GM12874 (cell line): Measurements from ENCODE around the gene PASK.
A peak's percentile ranks its signal among the peaks of the same experiment; 100 is the strongest.

Source experiments
- TF ChIP-seq, protein P1 (sequence below): IDR thresholded peaks from 2 replicates; pipeline ENCODE4 v1.5.1; 2011; ENCODE audit warnings: low read depth, mild to moderate bottlenecking, control low read depth, low read length, moderate library complexity; ENCODE audit not compliant: insufficient read depth

PASK gene

DNA sequence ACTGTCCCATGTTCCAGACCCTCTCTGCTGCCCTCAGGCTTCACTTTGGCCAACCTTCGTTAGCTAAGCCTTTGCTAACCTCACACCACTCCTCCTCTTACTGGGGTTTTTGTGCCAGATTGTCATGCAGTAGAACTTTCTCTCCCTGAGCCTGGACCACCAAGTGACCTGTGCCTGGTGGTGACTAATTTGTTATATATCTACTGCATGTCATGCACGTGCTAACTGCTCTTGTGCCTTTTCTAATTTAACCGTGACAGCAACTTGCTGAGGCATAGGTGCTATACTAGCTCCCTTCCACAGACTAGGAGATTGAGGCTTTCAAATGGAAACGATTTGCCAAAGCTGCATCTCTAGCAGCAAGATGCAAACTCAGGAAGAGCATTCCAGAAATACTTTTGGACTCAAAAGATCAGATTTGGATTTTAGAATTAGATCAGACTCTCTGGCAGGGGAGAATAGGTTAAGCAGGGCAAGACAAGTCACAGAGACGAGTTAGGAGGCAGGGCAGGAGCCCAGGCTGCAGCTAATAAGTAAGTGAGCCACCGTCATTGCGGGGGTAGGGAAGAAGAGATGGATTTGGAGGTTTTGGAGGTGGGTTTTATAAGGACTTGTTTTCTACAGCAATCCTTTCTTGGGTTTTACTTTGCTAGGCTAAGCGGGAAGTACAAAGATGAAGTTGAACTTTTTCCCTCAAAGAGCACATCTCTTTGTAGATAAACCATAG lies 2.8 kb upstream of the PASK start:
- TF ChIP-seq, protein P1, sequence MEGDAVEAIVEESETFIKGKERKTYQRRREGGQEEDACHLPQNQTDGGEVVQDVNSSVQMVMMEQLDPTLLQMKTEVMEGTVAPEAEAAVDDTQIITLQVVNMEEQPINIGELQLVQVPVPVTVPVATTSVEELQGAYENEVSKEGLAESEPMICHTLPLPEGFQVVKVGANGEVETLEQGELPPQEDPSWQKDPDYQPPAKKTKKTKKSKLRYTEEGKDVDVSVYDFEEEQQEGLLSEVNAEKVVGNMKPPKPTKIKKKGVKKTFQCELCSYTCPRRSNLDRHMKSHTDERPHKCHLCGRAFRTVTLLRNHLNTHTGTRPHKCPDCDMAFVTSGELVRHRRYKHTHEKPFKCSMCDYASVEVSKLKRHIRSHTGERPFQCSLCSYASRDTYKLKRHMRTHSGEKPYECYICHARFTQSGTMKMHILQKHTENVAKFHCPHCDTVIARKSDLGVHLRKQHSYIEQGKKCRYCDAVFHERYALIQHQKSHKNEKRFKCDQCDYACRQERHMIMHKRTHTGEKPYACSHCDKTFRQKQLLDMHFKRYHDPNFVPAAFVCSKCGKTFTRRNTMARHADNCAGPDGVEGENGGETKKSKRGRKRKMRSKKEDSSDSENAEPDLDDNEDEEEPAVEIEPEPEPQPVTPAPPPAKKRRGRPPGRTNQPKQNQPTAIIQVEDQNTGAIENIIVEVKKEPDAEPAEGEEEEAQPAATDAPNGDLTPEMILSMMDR, result no peak

DNA sequence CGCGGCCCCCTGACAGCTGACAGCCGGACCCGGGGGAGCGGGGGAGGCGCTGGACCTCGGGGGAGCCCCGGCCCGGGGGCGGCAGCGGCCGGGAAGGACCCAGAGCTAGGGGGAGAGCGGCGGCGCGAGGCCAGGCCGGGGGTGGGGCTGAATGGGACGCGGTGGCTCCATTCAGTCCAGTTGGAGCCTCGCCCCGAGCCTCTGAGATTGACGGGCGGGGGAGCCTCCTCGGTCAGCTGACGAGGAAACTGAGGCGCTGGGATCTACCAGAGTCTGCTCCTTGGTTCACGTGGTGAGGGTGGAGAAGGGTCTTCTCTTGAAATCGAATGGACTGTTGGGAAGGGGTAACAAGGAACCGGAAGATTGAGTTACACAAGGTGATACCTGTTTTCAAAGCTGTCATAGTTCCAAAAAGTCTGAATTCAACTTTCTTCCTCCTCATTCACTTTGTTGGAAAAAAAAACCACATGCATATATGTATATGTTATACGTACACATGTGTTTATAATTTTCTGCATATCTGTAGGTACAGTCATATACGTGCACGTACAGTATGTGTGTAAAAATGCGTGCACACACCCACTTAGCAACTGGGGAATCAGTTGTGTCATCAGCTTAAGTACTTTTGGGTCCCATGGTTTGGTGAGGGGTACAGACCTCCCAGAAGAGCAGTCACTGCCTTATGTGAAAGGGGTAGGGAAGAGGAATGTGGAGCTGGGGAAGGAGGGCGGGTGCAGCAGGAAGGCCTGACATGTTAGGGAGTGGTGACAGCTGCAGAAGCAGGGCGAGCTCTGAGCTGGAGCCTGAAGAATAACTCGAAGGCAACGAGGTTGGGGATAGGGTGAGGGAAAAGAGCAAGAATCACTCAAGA lies 1.6 kb upstream of the PASK start:
- TF ChIP-seq, protein P1, result no peak

DNA sequence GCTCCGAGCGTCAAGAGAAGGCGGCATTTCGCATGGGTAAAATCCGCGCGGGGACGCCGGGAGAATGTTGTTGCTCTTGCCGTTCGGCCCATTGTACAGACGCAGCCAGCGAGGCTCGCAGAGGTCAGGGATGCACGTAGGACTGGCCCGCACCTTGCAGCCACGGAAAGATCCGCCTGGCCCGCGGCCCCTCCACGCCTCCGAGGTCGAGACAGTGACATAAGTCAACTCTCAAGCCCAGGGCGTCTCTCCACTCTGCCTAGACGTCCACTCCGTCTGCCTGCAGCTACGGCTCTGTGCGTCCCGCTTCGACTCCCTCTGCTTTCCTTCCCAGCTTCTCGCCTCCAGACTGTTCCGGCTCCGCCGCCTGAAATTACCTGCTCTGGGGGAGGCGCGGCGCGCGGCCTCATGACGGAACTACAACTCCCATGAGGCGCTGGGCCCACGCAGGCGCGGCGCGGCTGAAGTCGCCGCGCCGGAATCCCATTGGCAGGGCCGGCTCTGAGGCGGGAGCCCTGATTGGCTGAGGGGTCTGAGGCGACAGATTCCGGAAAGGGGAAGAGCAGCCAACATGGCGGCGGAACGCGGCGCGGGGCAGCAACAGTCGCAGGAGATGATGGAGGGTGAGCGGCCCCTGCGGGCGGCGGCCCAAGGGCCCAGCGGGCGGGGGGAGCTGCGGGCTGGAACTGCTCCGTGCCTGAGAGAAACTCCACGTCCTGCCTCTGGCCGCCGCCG lies 820 bp upstream of the PASK start, which contains the start of gene PPP1R7:
Gene PPP1R7, plus strand, starts transcription at position 543 of the 735 bp plus-strand sequence. Its CDS starts 29 bp downstream, at position 572.
- TF ChIP-seq, protein P1, result peak; percentile 60

DNA sequence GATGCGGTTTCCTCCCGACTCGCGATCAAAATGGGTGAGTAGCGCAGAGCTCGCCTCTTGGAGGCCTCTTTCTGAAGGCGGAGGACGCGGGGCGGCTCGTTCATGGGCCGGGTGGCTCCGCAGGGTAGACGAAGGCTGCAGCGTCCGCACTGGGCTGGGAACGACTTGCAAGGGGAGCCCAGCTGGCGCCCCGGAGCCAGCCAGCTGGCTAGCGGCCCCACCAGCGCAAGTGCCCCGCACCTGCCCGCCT lies 328 bp upstream of the PASK start:
- TF ChIP-seq, protein P1, result no peak

DNA sequence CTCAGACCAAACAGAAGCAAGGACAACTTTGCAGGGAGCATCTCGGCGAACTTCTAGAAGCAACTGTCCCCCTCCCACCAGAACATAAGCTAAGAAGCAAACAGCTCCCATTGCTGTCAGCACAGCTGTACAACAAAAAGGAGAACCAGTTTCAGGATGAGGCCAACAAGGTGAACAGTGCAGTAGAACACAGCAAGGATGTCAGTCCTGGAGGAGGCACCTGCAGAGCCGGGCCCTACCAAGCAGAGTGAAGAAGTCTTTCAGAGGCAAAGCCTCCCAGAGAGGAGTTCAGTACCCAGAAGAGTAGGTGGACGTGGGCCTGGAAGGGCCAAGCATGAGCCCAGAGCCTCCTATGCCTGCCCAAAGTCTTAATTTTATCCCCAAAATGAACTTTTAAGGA lies 1.0 kb downstream of the PASK start:
- TF ChIP-seq, protein P1, result no peak

DNA sequence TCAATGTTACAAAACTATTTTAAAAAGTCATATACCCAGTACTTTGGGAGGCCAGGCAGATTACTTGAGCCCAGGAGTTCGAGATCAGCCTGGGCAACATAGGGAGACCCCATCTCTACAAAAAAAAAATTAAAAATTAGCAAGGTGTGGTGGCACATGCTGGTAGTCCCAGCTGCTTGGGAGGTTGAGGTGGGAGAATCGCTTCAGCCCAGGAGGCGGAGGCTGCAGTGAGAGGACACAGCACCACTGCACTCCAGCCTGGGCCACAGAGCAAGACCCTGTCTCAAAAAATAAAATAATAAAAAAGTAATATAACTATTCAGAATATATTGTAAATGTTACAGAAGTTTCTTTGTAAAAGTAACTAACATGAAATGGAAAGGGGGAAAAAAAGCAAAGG lies 1.9 kb downstream of the PASK start:
- TF ChIP-seq, protein P1, result no peak

DNA sequence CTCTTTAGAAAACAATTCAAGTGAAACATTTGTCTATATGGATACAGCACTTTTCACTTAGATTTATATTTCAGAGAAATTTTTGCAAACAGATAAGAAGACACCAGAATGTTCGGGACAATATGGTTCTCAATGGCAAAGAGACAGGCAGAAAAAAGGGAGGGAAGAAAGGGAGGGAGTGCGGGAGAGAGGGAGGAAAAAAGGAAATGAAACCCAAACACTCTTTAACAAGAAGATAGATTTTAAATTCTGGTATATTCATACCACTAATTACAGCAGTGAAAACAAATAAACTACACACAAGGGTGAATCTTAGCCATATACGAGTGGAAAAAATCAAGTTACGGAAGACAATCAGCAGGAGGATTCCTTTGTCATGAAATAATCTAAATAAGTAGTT lies 3.0 kb downstream of the PASK start:
- TF ChIP-seq, protein P1, result no peak
